ENCODE results near the gene SPRR5.

- TF ChIP-seq, protein P1, sequence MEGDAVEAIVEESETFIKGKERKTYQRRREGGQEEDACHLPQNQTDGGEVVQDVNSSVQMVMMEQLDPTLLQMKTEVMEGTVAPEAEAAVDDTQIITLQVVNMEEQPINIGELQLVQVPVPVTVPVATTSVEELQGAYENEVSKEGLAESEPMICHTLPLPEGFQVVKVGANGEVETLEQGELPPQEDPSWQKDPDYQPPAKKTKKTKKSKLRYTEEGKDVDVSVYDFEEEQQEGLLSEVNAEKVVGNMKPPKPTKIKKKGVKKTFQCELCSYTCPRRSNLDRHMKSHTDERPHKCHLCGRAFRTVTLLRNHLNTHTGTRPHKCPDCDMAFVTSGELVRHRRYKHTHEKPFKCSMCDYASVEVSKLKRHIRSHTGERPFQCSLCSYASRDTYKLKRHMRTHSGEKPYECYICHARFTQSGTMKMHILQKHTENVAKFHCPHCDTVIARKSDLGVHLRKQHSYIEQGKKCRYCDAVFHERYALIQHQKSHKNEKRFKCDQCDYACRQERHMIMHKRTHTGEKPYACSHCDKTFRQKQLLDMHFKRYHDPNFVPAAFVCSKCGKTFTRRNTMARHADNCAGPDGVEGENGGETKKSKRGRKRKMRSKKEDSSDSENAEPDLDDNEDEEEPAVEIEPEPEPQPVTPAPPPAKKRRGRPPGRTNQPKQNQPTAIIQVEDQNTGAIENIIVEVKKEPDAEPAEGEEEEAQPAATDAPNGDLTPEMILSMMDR (conservative IDR thresholded peaks at IDR 0.05; ENCODE audit: low read depth in 2 of 2): no peak
- TF ChIP-seq EZH2phosphoT487 (IDR thresholded peaks at IDR 0.05; ENCODE audit: unreplicated experiment): no peak
- no peak for TF ChIP-seq JUNB (IDR thresholded peaks at IDR 0.05; ENCODE audit: unreplicated experiment)
- TF ChIP-seq CREB1 (CRISPR knock-in tag; IDR thresholded peaks at IDR 0.05; ENCODE audit: low read depth): no peak
- TF ChIP-seq POLR2AphosphoS5 (IDR thresholded peaks at IDR 0.05; ENCODE audit: low read depth): no peak
- TF ChIP-seq, protein P2, sequence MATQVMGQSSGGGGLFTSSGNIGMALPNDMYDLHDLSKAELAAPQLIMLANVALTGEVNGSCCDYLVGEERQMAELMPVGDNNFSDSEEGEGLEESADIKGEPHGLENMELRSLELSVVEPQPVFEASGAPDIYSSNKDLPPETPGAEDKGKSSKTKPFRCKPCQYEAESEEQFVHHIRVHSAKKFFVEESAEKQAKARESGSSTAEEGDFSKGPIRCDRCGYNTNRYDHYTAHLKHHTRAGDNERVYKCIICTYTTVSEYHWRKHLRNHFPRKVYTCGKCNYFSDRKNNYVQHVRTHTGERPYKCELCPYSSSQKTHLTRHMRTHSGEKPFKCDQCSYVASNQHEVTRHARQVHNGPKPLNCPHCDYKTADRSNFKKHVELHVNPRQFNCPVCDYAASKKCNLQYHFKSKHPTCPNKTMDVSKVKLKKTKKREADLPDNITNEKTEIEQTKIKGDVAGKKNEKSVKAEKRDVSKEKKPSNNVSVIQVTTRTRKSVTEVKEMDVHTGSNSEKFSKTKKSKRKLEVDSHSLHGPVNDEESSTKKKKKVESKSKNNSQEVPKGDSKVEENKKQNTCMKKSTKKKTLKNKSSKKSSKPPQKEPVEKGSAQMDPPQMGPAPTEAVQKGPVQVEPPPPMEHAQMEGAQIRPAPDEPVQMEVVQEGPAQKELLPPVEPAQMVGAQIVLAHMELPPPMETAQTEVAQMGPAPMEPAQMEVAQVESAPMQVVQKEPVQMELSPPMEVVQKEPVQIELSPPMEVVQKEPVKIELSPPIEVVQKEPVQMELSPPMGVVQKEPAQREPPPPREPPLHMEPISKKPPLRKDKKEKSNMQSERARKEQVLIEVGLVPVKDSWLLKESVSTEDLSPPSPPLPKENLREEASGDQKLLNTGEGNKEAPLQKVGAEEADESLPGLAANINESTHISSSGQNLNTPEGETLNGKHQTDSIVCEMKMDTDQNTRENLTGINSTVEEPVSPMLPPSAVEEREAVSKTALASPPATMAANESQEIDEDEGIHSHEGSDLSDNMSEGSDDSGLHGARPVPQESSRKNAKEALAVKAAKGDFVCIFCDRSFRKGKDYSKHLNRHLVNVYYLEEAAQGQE (IDR thresholded peaks at IDR 0.05; ENCODE audit: unreplicated experiment): no peak
- TF ChIP-seq EZH2 (IDR thresholded peaks at IDR 0.05; ENCODE audit: low read depth, unreplicated experiment): no peak
- no peak for TF ChIP-seq ZNF114 (CRISPR knock-in tag; IDR thresholded peaks at IDR 0.05)
- TF ChIP-seq ZNF331 (CRISPR knock-in tag; IDR thresholded peaks at IDR 0.05; ENCODE audit: low read depth): no peak
- TF ChIP-seq STAT1 (IDR thresholded peaks at IDR 0.05; ENCODE audit: unreplicated experiment): no peak
These were observed 48.8 kb downstream of the SPRR5 start for GRCh38 chr1:152995842-152996241.

All from GM23338 (cell line).